H9 (cell line): ENCODE measurements around the gene TTC3. TPM values are rescaled to one million over a fixed set of nuclear protein-coding genes. Genes with fewer than 3 reads are reported as not detected.

Experiments used
- DNase-seq: peaks from one replicate; pipeline ENCODE4 v3.0.0-alpha.2; 2017
- H2AFZ ChIP-seq: one replicate; pipeline ENCODE4 v1.6.1; 2013; ENCODE audit warnings: mild to moderate bottlenecking, low read length, control low read depth, moderate library complexity
- H2AK5ac ChIP-seq: 2 replicates; pipeline ENCODE4 v1.6.1; 2013; ENCODE audit warnings: low read length, control low read depth, mixed read lengths; ENCODE audit not compliant: insufficient read length
- H2BK120ac ChIP-seq: one replicate; pipeline ENCODE4 v1.6.1; 2013; ENCODE audit warnings: low read depth, mild to moderate bottlenecking, low read length, control low read depth, inconsistent platforms; ENCODE audit not compliant: poor library complexity, severe bottlenecking
- H2BK12ac ChIP-seq: 2 replicates; pipeline ENCODE4 v1.6.1; 2013; ENCODE audit warnings: low read length, control low read depth, mixed read lengths, low read depth; ENCODE audit not compliant: insufficient read length
- H2BK15ac ChIP-seq: 2 replicates; pipeline ENCODE4 v1.6.1; 2013; ENCODE audit warnings: low read depth, low read length, control low read depth
- H2BK20ac ChIP-seq: one replicate; pipeline ENCODE4 v1.6.1; 2013; ENCODE audit warnings: low read depth, mild to moderate bottlenecking, low read length, control low read depth, inconsistent platforms; ENCODE audit not compliant: poor library complexity, severe bottlenecking
- H2BK5ac ChIP-seq: 2 replicates; pipeline ENCODE4 v1.6.1; 2013; ENCODE audit warnings: low read length, control low read depth, mixed read lengths; ENCODE audit not compliant: insufficient read length
- H3K14ac ChIP-seq: 2 replicates; pipeline ENCODE4 v1.6.1; 2013; ENCODE audit warnings: low read length, control low read depth; ENCODE audit not compliant: insufficient read depth
- H3K18ac ChIP-seq: 2 replicates; pipeline ENCODE4 v1.6.1; 2013; ENCODE audit warnings: low read depth, mild to moderate bottlenecking, mixed read lengths, low read length, control low read depth; ENCODE audit not compliant: insufficient read length
- H3K23ac ChIP-seq: 2 replicates; pipeline ENCODE4 v1.6.1; 2013; ENCODE audit warnings: low read length, control low read depth, mixed read lengths, low read depth; ENCODE audit not compliant: insufficient read length
- H3K23me2 ChIP-seq: 2 replicates; pipeline ENCODE4 v1.6.1; 2013; ENCODE audit warnings: low read depth, mild to moderate bottlenecking, mixed read lengths, low read length, control low read depth; ENCODE audit not compliant: insufficient read length, poor library complexity, severe bottlenecking
- H3K27ac ChIP-seq: 2 replicates; pipeline ENCODE4 v1.5.1; 2013; ENCODE audit warnings: low read length, control low read depth, mixed read lengths, low read depth; ENCODE audit not compliant: insufficient read length
- H3K27me3 ChIP-seq: 2 replicates; pipeline ENCODE4 v1.6.1; 2013; ENCODE audit warnings: low read length, control low read depth, inconsistent platforms; ENCODE audit not compliant: insufficient read depth
- H3K4ac ChIP-seq: 2 replicates; pipeline ENCODE4 v1.6.1; 2013; ENCODE audit warnings: low read depth, mild to moderate bottlenecking, control low read depth, inconsistent platforms, low read length, moderate library complexity
- H3K4me1 ChIP-seq: 2 replicates; pipeline ENCODE4 v1.6.1; 2013; ENCODE audit warnings: low read length, control low read depth, inconsistent platforms; ENCODE audit not compliant: insufficient read depth
- H3K4me2 ChIP-seq: 2 replicates; pipeline ENCODE4 v1.6.1; 2013; ENCODE audit warnings: low read length, control low read depth, mixed read lengths; ENCODE audit not compliant: insufficient read length, insufficient read depth
- H3K56ac ChIP-seq: 2 replicates; pipeline ENCODE4 v1.6.1; 2013; ENCODE audit warnings: low read depth, mild to moderate bottlenecking, mixed read lengths, low read length, control low read depth; ENCODE audit not compliant: insufficient read length
- H3K79me1 ChIP-seq: 2 replicates; pipeline ENCODE4 v1.6.1; 2013; ENCODE audit warnings: low read depth, mild to moderate bottlenecking, moderate library complexity, low read length, control low read depth, inconsistent platforms; ENCODE audit not compliant: insufficient read depth, poor library complexity, severe bottlenecking
- H3K79me2 ChIP-seq: 2 replicates; pipeline ENCODE4 v1.6.1; 2013; ENCODE audit warnings: low read length, control low read depth, inconsistent platforms; ENCODE audit not compliant: insufficient read depth
- H3K9ac ChIP-seq: 2 replicates; pipeline ENCODE4 v1.6.1; 2013; ENCODE audit warnings: low read length, control low read depth, mixed read lengths; ENCODE audit not compliant: insufficient read length; ENCODE audit errors: extremely low read depth
- H3K9me3 ChIP-seq: one replicate; pipeline ENCODE4 v1.6.1; 2013; ENCODE audit warnings: low read depth, low read length, inconsistent platforms; ENCODE audit not compliant: control insufficient read depth
- H3T11ph ChIP-seq: one replicate; pipeline ENCODE4 v1.6.1; 2013; ENCODE audit warnings: mild to moderate bottlenecking, low read length, control low read depth, inconsistent platforms
- H4K20me1 ChIP-seq: one replicate; pipeline ENCODE4 v1.6.1; 2013; ENCODE audit not compliant: control insufficient read depth, insufficient read length, insufficient read depth
- H4K5ac ChIP-seq: 2 replicates; pipeline ENCODE4 v1.6.1; 2013; ENCODE audit warnings: low read depth, mild to moderate bottlenecking, mixed read lengths, low read length, control low read depth; ENCODE audit not compliant: insufficient read length
- H4K8ac ChIP-seq: replicated peaks from 2 replicates; pipeline ENCODE4 v1.6.1; 2013; ENCODE audit warnings: low read length, control low read depth, mixed read lengths, low read depth; ENCODE audit not compliant: insufficient read length
- H4K91ac ChIP-seq: 2 replicates; pipeline ENCODE4 v1.6.1; 2013; ENCODE audit warnings: low read depth, mild to moderate bottlenecking, moderate library complexity, mixed read lengths, low read length, control low read depth; ENCODE audit not compliant: insufficient read length
- H3K27ac Mint-ChIP-seq, 3 experiments: 2 replicates in 2 of 3; 3 replicates in 1 of 3; pipeline ENCODE4 v1.8.0; 2020 to 2021; ENCODE audit warnings: mixed read lengths in 3 of 3, mild to moderate bottlenecking in 1 of 3, moderate library complexity in 1 of 3
- H3K27me3 Mint-ChIP-seq: 2 replicates; pipeline ENCODE4 v1.8.0; 2021; ENCODE audit warnings: low read depth, mild to moderate bottlenecking, moderate library complexity, mixed read lengths
- H3K36me3 Mint-ChIP-seq, 3 experiments: 2 replicates in 2 of 3; 3 replicates in 1 of 3; pipeline ENCODE4 v1.8.0; 2020 to 2021; ENCODE audit warnings: low read depth in 3 of 3, mixed read lengths in 3 of 3; ENCODE audit not compliant: insufficient read depth in 1 of 3
- H3K4me1 Mint-ChIP-seq, 2 experiments: 2 replicates each; pipeline ENCODE4 v1.8.0; 2020; ENCODE audit warnings: mixed read lengths in 2 of 2
- H3K4me3 Mint-ChIP-seq, 2 experiments: 2 replicates in 1 of 2; 3 replicates in 1 of 2; pipeline ENCODE4 v1.8.0; 2020 to 2021; ENCODE audit warnings: mild to moderate bottlenecking in 2 of 2, mixed read lengths in 2 of 2, moderate library complexity in 1 of 2
- H3K9me3 Mint-ChIP-seq, 2 experiments: 2 replicates in 1 of 2; 3 replicates in 1 of 2; pipeline ENCODE4 v1.8.0; 2020; ENCODE audit warnings: mild to moderate bottlenecking in 2 of 2, mixed read lengths in 2 of 2, moderate library complexity in 1 of 2
- total RNA-seq: library from RNA; stranded (reverse); gene quantifications from 2 replicates; pipeline ENCODE4 v1.2.1, GENCODE V29; 2021
- TF ChIP-seq, protein P1 (sequence below): fragments of 200-600 bp; sonication (generic); conservative IDR thresholded peaks from 3 replicates; pipeline ENCODE4 v1.8.0; 2021; ENCODE audit warnings: antibody characterized with exemption, mild to moderate bottlenecking

TTC3 gene
- total RNA-seq, 1 experiment from 2014 or later: 46.5 TPM

DNA sequence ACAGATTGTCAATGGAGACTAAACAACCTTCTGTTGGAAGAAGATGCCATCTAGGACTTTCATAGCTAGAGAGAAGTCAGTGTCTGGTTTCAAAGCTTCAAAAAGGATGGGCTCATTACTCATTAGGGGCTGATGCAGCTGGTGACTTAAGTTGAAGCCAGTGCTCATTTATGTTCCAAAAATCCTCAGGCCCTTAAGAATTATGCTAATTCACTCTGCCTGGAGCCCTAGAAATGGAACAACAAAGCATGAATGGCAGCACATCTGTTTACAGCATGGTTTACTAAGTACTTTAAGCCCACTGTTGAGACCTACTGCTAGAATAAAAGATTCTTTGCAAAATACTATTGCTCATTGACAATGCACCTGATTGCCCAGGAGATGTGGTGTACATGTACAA, 63.7 kb downstream of the TTC3 start:
- H3K4me1 ChIP-seq: no peaks in the 10 kb centered on the region
- H2BK120ac ChIP-seq: no peak overlapping the region
- no peak overlapping the region for H2BK20ac ChIP-seq
- H3K79me2 ChIP-seq: no peaks in the 10 kb centered on the region
- no peak overlapping the region for H2AK5ac ChIP-seq
- H3K23ac ChIP-seq: no peak overlapping the region
- H3K9me3 ChIP-seq: no peaks in the 10 kb centered on the region
- H2BK15ac ChIP-seq: no peak overlapping the region
- TF ChIP-seq, protein P1, sequence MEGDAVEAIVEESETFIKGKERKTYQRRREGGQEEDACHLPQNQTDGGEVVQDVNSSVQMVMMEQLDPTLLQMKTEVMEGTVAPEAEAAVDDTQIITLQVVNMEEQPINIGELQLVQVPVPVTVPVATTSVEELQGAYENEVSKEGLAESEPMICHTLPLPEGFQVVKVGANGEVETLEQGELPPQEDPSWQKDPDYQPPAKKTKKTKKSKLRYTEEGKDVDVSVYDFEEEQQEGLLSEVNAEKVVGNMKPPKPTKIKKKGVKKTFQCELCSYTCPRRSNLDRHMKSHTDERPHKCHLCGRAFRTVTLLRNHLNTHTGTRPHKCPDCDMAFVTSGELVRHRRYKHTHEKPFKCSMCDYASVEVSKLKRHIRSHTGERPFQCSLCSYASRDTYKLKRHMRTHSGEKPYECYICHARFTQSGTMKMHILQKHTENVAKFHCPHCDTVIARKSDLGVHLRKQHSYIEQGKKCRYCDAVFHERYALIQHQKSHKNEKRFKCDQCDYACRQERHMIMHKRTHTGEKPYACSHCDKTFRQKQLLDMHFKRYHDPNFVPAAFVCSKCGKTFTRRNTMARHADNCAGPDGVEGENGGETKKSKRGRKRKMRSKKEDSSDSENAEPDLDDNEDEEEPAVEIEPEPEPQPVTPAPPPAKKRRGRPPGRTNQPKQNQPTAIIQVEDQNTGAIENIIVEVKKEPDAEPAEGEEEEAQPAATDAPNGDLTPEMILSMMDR: no peak
- H3K56ac ChIP-seq: no peak overlapping the region
- Mint-ChIP-seq H3K27ac (no peak overlapping the region), H3K9me3 (no peaks in the 10 kb centered on the region), H3K27me3 (no peaks in the 10 kb centered on the region), H3K4me1 (peaks cover 15 to 16% of the 10 kb centered on the region in 2 experiments), H3K4me3 (no peak overlapping the region), H3K36me3 (peaks cover 21 to 45% (median 24%) of the 10 kb centered on the region in 3 experiments)
- no peaks in the 10 kb centered on the region for H3K23me2 ChIP-seq
- no peaks in the 10 kb centered on the region for H4K20me1 ChIP-seq
- H4K5ac ChIP-seq: no peak overlapping the region
- H4K8ac ChIP-seq: no peak overlapping the region
- no peak overlapping the region for H3K14ac ChIP-seq
- no peaks in the 10 kb centered on the region for H3K27me3 ChIP-seq
- H3K4ac ChIP-seq: no peak overlapping the region
- H2BK12ac ChIP-seq: no peak overlapping the region
- no peak overlapping the region for H2BK5ac ChIP-seq
- no peak overlapping the region for H4K91ac ChIP-seq
- no peak overlapping the region for H2AFZ ChIP-seq
- no peak overlapping the region for H3K18ac ChIP-seq
- H3K79me1 ChIP-seq: no peaks in the 10 kb centered on the region
- H3K27ac ChIP-seq: no peak overlapping the region
- H3K4me2 ChIP-seq: no peak overlapping the region
- no peak overlapping the region for H3K9ac ChIP-seq
- DNase-seq: no peak
- no peak overlapping the region for H3T11ph ChIP-seq
